Suprapubic skin (tissue), 4 donors: ENCODE data around the gene CCL27. TPM values are rescaled to one million over a fixed set of nuclear protein-coding genes. Genes with fewer than 3 reads are reported as not detected.

Experiments used
- DNase-seq, 2 donors: peaks; one replicate each; pipeline ENCODE4 v3.0.0-alpha.2; 2019; ENCODE audit warnings: low spot score in 2 of 2
- H3K27ac ChIP-seq: fragments of 200-600 bp; sonication (generic); one replicate; pipeline ENCODE4 v1.5.1; 2019
- H3K27me3 ChIP-seq: fragments of 200-600 bp; sonication (generic); one replicate; pipeline ENCODE4 v1.5.1; 2019
- H3K36me3 ChIP-seq: fragments of 200-600 bp; sonication (generic); one replicate; pipeline ENCODE4 v1.5.1; 2019
- H3K4me1 ChIP-seq: fragments of 200-600 bp; sonication (generic); one replicate; pipeline ENCODE4 v1.5.1; 2019
- H3K4me3 ChIP-seq: fragments of 200-600 bp; sonication (generic); one replicate; pipeline ENCODE4 v1.5.1; 2019; ENCODE audit warnings: mild to moderate bottlenecking
- H3K9me3 ChIP-seq: fragments of 200-600 bp; sonication (generic); one replicate; pipeline ENCODE4 v1.5.1; 2019
- EP300 ChIP-seq: sonication (generic); formaldehyde crosslinking; IDR thresholded peaks from one replicate; pipeline ENCODE4 v1.6.1; 2017; ENCODE audit warnings: antibody characterized with exemption
- POLR2A ChIP-seq, 2 donors: fragments of 450-650 bp; IDR thresholded peaks; one replicate each; pipeline ENCODE4 v1.6.1; 2017; ENCODE audit warnings: antibody characterized with exemption in 2 of 2, mild to moderate bottlenecking in 2 of 2, moderate library complexity in 2 of 2
- POLR2AphosphoS5 ChIP-seq, 3 donors: sonication (generic); formaldehyde crosslinking; IDR thresholded peaks; one replicate each; pipeline ENCODE4 v1.6.1; 2017; ENCODE audit warnings: antibody characterized with exemption in 3 of 3
- WGBS: methylation state at CpG from one replicate; pipeline ENCODE4 v1.1.5; 2018; 5-methylcytosine and 5-hydroxymethylcytosine counted together
- total RNA-seq, 4 donors: library from RNA; depleted of rRNA; stranded (reverse); fragments of >200 nt; gene quantifications; one replicate each; pipeline ENCODE4 v1.1.0, GENCODE V29; 2016
- TF ChIP-seq, protein P1 (sequence below), 2 donors: fragments of 200-600 bp in 1 of 2; fragments of 450-650 bp in 1 of 2; sonication (generic) in 1 of 2; IDR thresholded peaks; one replicate each; pipeline ENCODE4 v1.5.1; 2016 to 2019; ENCODE audit warnings: antibody characterized with exemption in 2 of 2, mild to moderate bottlenecking in 1 of 2, moderate library complexity in 1 of 2

Gene CCL27
- total RNA-seq, 4 donors from 2014 or later, result 169 to 357 (median 233) TPM

GRCh38 chr9:34690983-34691935 lies 28.8 kb upstream of the CCL27 start, which contains the start of gene CCL19:
CCL19 (minus strand) TSS chr9:34691276; CDS start chr9:34691139, 137 bp downstream.
- Histone ChIP-seq H3K9me3 (no peaks in the 10 kb centered on the region), H3K27me3 (no peaks in the 10 kb centered on the region), H3K4me1 (peaks cover 10% of the 10 kb centered on the region), H3K4me3 (no peak within 1 kb of the TSS), H3K27ac (no peak within 1 kb of the TSS), H3K36me3 (no peaks in the 10 kb centered on the region)
- no peak for TF ChIP-seq EP300
- no peak for TF ChIP-seq POLR2A (IDR thresholded peaks at IDR 0.05)
- TF ChIP-seq, protein P1, sequence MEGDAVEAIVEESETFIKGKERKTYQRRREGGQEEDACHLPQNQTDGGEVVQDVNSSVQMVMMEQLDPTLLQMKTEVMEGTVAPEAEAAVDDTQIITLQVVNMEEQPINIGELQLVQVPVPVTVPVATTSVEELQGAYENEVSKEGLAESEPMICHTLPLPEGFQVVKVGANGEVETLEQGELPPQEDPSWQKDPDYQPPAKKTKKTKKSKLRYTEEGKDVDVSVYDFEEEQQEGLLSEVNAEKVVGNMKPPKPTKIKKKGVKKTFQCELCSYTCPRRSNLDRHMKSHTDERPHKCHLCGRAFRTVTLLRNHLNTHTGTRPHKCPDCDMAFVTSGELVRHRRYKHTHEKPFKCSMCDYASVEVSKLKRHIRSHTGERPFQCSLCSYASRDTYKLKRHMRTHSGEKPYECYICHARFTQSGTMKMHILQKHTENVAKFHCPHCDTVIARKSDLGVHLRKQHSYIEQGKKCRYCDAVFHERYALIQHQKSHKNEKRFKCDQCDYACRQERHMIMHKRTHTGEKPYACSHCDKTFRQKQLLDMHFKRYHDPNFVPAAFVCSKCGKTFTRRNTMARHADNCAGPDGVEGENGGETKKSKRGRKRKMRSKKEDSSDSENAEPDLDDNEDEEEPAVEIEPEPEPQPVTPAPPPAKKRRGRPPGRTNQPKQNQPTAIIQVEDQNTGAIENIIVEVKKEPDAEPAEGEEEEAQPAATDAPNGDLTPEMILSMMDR (IDR thresholded peaks at IDR 0.05), result no peak
- no peak for TF ChIP-seq POLR2AphosphoS5 (IDR thresholded peaks at IDR 0.05)
- DNase-seq, result no peak
- 42% methylated on average over 6 of the region's 6 CpGs for WGBS

- DNase-seq, result no peak
- TF ChIP-seq POLR2A (IDR thresholded peaks at IDR 0.05) (no peak), POLR2AphosphoS5 (IDR thresholded peaks at IDR 0.05) (no peak), EP300 (no peak)
- TF ChIP-seq, protein P1 (IDR thresholded peaks at IDR 0.05), result no peak
- peaks cover 14% of the 10 kb centered on the region for H3K4me1 ChIP-seq
- no peak overlapping the region for H3K27ac ChIP-seq
- no peaks in the 10 kb centered on the region for H3K36me3 ChIP-seq
- 86% methylated on average over 8 of the region's 8 CpGs for WGBS
- no peaks in the 10 kb centered on the region for H3K27me3 ChIP-seq
- H3K4me3 ChIP-seq, result no peak overlapping the region
- no peaks in the 10 kb centered on the region for H3K9me3 ChIP-seq
Observed at GRCh38 chr9:34689512-34689911, 27.1 kb upstream of the CCL27 start.

DNA sequence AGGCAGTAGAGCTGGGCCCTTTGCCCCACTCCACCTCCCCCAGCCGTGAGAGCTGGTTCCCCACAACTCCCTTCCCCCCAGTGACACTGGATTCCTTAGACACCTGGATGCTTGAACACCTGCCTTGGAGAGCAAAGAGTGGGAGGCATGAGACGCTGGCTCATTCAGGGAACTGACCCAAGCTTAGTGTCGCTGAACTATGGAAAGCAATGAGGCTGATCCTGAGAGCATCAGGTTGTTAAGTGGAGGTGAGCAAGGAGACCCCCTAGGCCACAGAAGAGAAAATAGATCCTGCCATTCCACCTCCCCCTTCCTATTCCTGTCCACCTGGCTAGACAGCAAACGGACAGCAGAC lies 26.6 kb upstream of the CCL27 start:
- Histone ChIP-seq H3K9me3 (no peaks in the 10 kb centered on the region), H3K4me1 (peaks cover 14% of the 10 kb centered on the region), H3K36me3 (no peaks in the 10 kb centered on the region), H3K4me3 (no peak overlapping the region), H3K27me3 (no peaks in the 10 kb centered on the region), H3K27ac (no peak overlapping the region)
- DNase-seq, result no peak
- no peak for TF ChIP-seq EP300
- TF ChIP-seq POLR2AphosphoS5 (IDR thresholded peaks at IDR 0.05), result no peak
- no peak for TF ChIP-seq POLR2A (IDR thresholded peaks at IDR 0.05)
- TF ChIP-seq, protein P1 (IDR thresholded peaks at IDR 0.05), result no peak
- 86% methylated on average over 4 of the region's 4 CpGs for WGBS

DNA sequence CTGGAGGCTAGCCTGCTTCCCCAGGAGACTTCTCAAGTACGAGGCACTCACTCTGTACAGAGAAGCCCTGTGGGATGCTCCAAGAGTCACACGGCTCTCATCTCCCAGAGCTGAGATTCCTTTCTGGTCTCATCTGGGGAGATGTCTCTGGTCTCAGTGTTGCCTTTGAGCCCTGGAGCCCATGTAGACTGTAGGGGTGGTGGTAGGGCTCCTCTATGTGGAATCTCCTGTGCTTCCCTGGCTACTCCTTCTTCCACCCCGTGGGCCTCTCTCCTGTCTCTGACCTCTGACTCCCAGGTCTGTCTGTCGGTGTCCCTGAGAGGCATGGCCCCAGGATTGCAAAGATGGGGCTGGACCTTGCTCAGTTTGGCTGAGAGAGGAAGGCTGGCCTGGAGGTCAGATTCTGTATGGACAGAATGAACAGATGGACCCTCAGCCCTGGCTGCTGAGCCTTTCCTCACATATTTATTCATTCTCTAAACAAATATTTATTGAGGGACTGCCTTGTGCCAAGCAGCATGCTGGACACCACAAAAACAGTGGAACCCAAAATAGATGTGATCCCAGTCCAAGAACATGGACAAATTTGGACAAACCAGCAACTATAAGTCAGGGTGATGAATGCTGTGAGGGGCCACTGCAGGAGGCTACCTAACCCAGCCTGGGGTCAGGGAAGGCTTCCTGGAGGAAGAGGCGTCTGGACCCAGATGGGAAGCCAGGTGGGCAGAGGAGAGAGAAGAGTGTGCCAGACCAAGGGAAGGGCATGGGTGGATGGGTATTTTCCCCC lies 26.1 kb upstream of the CCL27 start:
- no peak for DNase-seq
- TF ChIP-seq, protein P1 (IDR thresholded peaks at IDR 0.05), result no peak
- TF ChIP-seq POLR2AphosphoS5 (IDR thresholded peaks at IDR 0.05) (no peak), POLR2A (IDR thresholded peaks at IDR 0.05) (no peak), EP300 (no peak)
- H3K4me3 ChIP-seq, result no peak overlapping the region
- H3K27ac ChIP-seq, result no peak overlapping the region
- no peaks in the 10 kb centered on the region for H3K27me3 ChIP-seq
- peaks cover 14% of the 10 kb centered on the region for H3K4me1 ChIP-seq
- no peaks in the 10 kb centered on the region for H3K9me3 ChIP-seq
- no peaks in the 10 kb centered on the region for H3K36me3 ChIP-seq
- 76% methylated on average over 5 of the region's 5 CpGs for WGBS
